GM12873 (cell line): ENCODE measurements around the gene NDUFS7.

Experiments used
- TF ChIP-seq, protein P1 (sequence below): IDR thresholded peaks from 2 replicates; pipeline ENCODE4 v1.5.1; 2012; ENCODE audit warnings: low read depth, mild to moderate bottlenecking, moderate library complexity, low read length, control low read depth; ENCODE audit not compliant: insufficient read depth; ENCODE audit errors: missing control alignments

The NDUFS7 gene

DNA sequence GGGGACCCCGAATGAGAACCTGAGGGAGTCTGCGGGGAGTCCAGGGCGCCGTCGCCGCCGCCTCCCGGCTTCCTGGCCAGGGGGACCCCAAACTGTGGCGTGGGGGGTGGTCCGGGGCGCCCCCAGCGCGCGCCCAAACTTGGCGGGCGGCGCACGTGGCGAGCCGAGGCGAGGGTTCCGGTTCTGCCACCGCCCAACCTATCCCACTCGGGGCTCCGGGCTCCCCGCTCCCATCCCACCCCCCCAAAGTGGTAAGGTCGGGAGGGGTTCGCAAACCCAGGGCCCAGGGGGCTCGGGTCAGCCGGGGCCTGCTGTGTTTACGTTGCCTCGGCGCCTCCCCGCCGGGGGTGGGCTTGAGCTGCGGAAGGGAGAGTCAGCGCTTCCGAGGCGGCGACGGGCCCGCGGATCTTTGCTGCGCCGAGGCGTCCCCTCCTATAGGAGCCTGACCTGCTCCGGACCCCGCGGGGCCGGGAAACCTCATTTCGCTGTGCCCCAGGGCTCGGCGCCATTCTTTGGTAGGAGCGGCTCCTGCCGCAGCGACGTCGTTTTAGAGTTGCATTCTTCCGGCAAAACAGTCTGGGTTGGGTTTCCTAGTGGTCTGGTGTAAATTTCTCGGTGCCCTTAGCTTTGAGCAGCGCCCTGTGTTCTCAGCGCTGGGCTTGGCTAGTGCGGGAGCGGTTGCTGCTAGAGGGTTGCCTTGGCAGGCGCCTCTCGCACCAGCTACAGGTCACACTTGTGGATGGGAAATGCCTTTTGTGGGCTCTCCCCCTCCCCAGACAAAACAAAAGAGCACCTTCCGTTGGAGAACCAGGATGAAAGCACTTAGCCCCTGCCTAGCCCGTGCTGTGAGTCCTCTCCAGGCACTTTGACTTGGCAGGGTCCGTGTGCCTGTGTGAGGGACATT is 24.8 kb downstream of the NDUFS7 start:
- TF ChIP-seq, protein P1, sequence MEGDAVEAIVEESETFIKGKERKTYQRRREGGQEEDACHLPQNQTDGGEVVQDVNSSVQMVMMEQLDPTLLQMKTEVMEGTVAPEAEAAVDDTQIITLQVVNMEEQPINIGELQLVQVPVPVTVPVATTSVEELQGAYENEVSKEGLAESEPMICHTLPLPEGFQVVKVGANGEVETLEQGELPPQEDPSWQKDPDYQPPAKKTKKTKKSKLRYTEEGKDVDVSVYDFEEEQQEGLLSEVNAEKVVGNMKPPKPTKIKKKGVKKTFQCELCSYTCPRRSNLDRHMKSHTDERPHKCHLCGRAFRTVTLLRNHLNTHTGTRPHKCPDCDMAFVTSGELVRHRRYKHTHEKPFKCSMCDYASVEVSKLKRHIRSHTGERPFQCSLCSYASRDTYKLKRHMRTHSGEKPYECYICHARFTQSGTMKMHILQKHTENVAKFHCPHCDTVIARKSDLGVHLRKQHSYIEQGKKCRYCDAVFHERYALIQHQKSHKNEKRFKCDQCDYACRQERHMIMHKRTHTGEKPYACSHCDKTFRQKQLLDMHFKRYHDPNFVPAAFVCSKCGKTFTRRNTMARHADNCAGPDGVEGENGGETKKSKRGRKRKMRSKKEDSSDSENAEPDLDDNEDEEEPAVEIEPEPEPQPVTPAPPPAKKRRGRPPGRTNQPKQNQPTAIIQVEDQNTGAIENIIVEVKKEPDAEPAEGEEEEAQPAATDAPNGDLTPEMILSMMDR: no peak

DNA sequence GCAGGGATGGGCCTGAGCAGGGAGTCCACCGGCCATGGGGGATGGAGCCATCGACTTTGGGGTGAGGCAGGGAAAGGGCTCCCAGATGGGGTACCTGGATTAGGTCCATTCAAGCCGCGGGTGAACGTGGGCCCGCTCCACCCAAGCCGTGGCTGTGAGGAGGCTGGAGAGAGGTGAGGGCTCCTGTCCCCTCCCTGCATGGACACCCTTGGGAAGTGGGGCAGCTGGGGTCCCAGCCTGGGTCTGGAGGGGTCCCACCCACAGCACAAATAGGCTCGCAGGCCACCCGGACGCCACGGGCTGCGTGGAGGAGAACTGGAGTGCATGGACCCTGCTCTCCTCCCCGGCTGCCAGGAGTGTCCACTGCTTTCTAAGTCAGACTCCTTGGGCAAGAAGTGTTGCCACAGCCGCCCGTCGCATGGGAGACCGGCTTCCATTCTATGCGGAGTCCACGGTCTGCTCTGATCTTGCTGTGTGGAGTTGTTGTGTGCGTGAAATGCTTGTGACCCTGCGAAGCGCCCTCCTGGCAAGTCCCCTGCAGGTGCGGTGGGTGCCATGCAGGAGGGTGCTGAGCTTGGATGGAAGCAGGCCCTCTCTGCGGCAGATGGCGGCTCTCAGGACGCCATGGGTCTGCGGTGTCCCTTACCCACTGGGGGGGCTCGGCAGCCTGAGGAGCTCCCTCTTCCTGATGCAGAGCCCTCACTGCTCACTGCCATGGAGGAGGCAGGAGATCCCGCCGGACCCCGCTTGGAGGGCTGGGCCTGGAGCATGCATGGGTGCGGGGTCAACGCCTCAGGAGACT is 25.7 kb downstream of the NDUFS7 start:
- TF ChIP-seq, protein P1: no peak

DNA sequence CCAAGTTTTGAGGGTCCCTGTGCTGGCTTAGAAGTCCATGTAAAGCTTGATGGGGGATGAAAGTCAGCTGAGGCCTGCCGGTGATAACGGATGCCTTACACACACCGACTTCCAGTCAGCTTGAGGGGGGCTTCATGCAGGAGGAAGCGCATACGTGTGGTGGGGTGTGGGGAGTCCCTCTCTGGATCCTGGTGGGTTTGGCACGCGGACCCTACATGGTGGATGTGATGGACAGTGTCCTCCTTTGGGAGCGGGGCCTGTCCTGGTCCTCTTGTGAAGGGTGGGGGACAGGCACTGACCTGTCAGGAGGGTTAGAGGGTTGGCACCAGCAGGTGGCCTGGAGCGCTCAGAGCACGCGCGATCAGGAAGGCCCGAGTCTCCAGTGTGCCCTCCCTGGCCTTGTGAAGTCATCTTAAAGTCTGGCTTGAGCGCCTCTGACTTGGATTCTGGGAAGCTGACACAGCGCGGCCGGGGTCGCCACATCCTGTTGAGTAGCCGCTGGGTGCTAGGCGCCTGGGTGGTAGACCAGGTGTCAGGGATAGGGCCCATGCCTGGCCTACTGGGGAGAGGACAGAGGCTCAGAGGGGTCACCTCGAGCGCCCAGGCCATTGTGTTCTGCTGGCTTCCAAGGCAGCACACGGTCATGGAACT is 26.6 kb downstream of the NDUFS7 start:
- TF ChIP-seq, protein P1: no peak

DNA sequence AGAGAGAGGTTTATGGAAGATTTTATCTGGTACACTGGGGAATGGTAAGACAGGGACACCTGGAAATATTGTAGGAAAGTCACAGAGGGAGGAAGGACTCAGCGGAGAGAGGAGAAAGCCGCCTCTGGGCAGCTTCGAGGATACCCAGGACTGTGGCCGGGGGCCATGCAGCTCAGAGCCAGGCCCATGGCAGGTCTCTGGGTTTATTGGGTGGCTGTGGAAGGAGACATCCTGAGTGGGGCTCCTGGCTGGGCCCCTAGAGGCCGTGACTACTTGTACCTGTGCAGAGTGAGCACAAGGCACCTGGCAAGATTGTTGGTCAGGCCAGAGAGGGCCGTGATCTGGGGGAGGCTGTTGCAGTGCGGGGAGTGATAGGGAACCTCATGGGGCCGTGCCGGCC is 27.1 kb downstream of the NDUFS7 start:
- TF ChIP-seq, protein P1: no peak

DNA sequence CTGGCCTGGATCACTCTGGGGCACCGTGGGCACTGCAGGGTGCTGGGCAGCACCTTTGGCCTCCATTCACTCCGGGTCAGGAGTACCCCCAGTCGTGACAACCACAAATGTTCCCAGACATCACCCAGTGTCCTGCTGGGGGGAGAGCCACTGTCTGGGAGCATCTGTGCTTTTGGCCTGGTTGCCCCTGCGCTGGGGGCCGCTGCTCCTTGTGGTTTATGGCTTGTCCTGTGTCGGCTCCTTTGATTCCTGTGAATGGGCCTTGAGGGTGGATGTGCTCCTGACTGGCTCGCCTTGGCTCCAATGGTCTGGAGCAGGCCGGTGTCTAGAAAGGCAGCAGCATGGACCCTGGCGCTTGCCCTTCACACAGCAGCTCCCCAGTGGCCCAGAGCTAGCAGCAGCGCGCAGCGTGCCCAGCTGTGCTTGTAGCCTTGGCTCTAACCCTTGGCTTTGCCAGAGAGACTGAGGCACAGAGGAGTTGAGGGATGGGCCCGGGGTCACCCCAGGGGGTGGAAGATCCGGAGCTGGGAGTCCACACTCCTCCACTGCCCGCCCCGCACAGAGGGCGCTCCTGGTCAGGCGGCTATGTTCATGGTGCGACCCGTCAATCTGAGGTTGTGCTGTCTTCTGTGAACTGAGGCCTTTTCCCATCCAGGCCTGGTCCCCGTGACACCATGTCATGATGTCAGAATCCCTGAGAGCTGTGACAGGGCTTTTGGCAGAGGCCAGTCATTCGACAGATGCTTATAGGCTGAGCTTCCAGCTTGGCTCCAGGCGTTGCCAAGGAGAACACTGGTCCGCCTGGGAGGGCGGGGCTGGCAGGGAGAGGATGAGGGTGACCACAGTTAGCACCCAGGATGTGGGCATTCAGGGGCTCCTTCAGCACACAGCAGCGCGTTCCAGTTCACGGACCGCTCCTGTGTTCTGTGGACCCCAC is 27.8 kb downstream of the NDUFS7 start:
- TF ChIP-seq, protein P1: no peak

DNA sequence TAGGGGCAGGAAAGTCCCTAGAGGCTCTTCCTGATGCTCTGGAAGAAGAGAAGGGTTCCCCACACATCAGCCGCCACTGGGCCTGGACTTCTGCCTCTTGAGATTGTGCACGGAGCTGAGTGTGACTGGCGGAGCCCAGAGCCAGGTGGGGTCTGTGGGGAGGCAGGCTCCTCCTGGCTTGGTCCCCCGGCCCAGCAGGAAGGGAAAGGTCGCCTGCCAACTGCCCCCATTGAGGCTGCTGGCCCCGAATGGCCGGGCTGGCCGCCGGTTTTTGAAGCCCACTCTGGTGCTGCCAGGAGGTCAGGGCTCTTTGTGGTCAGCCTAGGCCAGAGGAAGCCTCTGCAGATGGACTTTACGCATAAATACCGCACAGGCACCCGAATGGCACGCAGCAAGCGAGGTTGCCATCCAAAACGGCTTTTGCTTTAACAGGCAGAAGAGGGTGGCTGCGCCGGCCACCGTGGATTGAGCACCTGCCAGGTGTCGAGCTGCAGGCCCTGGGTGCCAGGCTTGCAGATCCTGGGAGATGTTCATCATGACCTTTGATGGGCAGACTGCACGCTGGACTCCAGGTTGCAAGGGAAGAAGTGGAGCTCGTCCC is 28.7 kb downstream of the NDUFS7 start:
- TF ChIP-seq, protein P1: no peak
